Neural crest cell (in vitro differentiated cells): Measurements from ENCODE around the gene WNK2. TPM values are rescaled to one million over a fixed set of nuclear protein-coding genes. Genes with fewer than 3 reads are reported as not detected.

Experiments used
- DNase-seq: peaks from one replicate; pipeline ENCODE4 v3.0.0; 2021; ENCODE audit warnings: low read depth, mixed read lengths, low spot score
- H3K27ac Mint-ChIP-seq: one replicate; pipeline ENCODE4 v1.8.0; 2021; ENCODE audit warnings: mild to moderate bottlenecking, mixed read lengths; ENCODE audit not compliant: unreplicated experiment
- H3K27me3 Mint-ChIP-seq: 2 replicates; pipeline ENCODE4 v1.8.0; 2021; ENCODE audit warnings: low read depth, mild to moderate bottlenecking, mixed read lengths
- H3K36me3 Mint-ChIP-seq: 2 replicates; pipeline ENCODE4 v1.8.0; 2021; ENCODE audit warnings: low read depth, mild to moderate bottlenecking, mixed read lengths
- H3K4me1 Mint-ChIP-seq: 2 replicates; pipeline ENCODE4 v1.8.0; 2021; ENCODE audit warnings: mixed read lengths
- H3K4me3 Mint-ChIP-seq: one replicate; pipeline ENCODE4 v1.8.0; 2021; ENCODE audit warnings: mild to moderate bottlenecking, mixed read lengths
- H3K9me3 Mint-ChIP-seq: 2 replicates; pipeline ENCODE4 v1.8.0; 2021; ENCODE audit warnings: mixed read lengths
- CTCF ChIP-seq: fragments of 200-600 bp; sonication (generic); conservative IDR thresholded peaks from 2 replicates; pipeline ENCODE4 v1.5.0; 2021; ENCODE audit warnings: antibody characterized with exemption, mild to moderate bottlenecking
- total RNA-seq: library from RNA; stranded (reverse); gene quantifications from 2 replicates; pipeline ENCODE4 v1.2.1, GENCODE V29; 2021

WNK2 gene
- total RNA-seq, 1 donor from 2014 or later: 27.8 TPM

GRCh38 chr9:93234600-93234999 is 50.7 kb downstream of the WNK2 start:
- Mint-ChIP-seq H3K36me3 (no peaks in the 10 kb centered on the region), H3K4me3 (no peak overlapping the region), H3K9me3 (no peaks in the 10 kb centered on the region), H3K4me1 (no peaks in the 10 kb centered on the region), H3K27ac (no peak overlapping the region), H3K27me3 (no peaks in the 10 kb centered on the region)
- no peak for TF ChIP-seq CTCF
- no peak for DNase-seq

GRCh38 chr9:93235300-93235960 is 51.5 kb downstream of the WNK2 start:
- Mint-ChIP-seq H3K27ac (no peak overlapping the region), H3K36me3 (no peaks in the 10 kb centered on the region), H3K4me1 (no peaks in the 10 kb centered on the region), H3K9me3 (no peaks in the 10 kb centered on the region), H3K4me3 (no peak overlapping the region), H3K27me3 (no peaks in the 10 kb centered on the region)
- no peak for TF ChIP-seq CTCF
- DNase-seq: no peak

GRCh38 chr9:93236541-93237206 is 52.7 kb downstream of the WNK2 start:
- H3K4me3 Mint-ChIP-seq: no peak overlapping the region
- no peaks in the 10 kb centered on the region for H3K9me3 Mint-ChIP-seq
- H3K36me3 Mint-ChIP-seq: no peaks in the 10 kb centered on the region
- H3K4me1 Mint-ChIP-seq: peaks cover 5% of the 10 kb centered on the region
- DNase-seq: no peak
- no peak for TF ChIP-seq CTCF
- no peak overlapping the region for H3K27ac Mint-ChIP-seq
- no peaks in the 10 kb centered on the region for H3K27me3 Mint-ChIP-seq

- Mint-ChIP-seq H3K36me3 (no peaks in the 10 kb centered on the region), H3K27me3 (no peaks in the 10 kb centered on the region), H3K27ac (no peak overlapping the region), H3K4me3 (no peak overlapping the region), H3K9me3 (no peaks in the 10 kb centered on the region), H3K4me1 (peaks cover 8% of the 10 kb centered on the region)
- no peak for DNase-seq
- TF ChIP-seq CTCF: no peak
Measured at GRCh38 chr9:93237540-93237939, 53.6 kb downstream of the WNK2 start.

- Mint-ChIP-seq H3K9me3 (no peaks in the 10 kb centered on the region), H3K4me1 (peaks cover 19% of the 10 kb centered on the region), H3K4me3 (no peak overlapping the region), H3K36me3 (no peaks in the 10 kb centered on the region), H3K27ac (peak overlapping the region; percentile 67), H3K27me3 (no peaks in the 10 kb centered on the region)
- no peak for DNase-seq
- no peak for TF ChIP-seq CTCF
Measured at GRCh38 chr9:93238953-93239925, 55.3 kb downstream of the WNK2 start.
